H4 (cell line): ENCODE data around the gene SCO2. TPM values are rescaled to one million over a fixed set of nuclear protein-coding genes. Genes with fewer than 3 reads are reported as not detected.

Source experiments
- DNase-seq: peaks from one replicate; pipeline ENCODE4 v3.0.0-alpha.2; 2015; ENCODE audit warnings: low spot score
- total RNA-seq: library from RNA; depleted of rRNA; stranded (reverse); fragments of >200 nt; shearing (Covaris generic); gene quantifications from 2 replicates; pipeline ENCODE4 v1.2.3, GENCODE V29; 2014; rRNA removed

SCO2 gene
- total RNA-seq: 1.3 and 11.9 TPM in 2 replicates

- peak; percentile 94 for DNase-seq
Observed at GRCh38 chr22:50525104-50525857, at the start of gene SCO2. Gene SCO2, minus strand, starts transcription at chr22:50525598. Its CDS starts 1,187 bp downstream, at chr22:50524411.

DNA sequence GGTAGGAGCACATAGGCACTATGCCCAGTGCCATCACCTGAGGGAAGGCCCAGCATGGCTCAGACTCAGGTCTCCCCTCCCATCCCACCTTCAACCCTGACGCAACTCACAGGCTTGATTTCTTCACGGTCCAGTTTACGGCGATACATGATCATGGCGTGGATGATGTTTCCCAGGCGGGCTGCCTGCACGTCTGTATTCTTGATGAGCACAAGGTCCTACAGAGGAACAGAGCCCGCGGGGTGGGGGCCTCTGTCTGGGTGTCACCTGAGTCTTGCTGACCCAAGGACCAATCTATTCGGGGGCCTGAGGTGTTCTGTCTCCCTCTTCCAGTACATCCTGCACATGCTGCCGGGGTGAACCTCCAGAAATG is 49.0 kb upstream of the SCO2 start:
- DNase-seq: no peak

DNA sequence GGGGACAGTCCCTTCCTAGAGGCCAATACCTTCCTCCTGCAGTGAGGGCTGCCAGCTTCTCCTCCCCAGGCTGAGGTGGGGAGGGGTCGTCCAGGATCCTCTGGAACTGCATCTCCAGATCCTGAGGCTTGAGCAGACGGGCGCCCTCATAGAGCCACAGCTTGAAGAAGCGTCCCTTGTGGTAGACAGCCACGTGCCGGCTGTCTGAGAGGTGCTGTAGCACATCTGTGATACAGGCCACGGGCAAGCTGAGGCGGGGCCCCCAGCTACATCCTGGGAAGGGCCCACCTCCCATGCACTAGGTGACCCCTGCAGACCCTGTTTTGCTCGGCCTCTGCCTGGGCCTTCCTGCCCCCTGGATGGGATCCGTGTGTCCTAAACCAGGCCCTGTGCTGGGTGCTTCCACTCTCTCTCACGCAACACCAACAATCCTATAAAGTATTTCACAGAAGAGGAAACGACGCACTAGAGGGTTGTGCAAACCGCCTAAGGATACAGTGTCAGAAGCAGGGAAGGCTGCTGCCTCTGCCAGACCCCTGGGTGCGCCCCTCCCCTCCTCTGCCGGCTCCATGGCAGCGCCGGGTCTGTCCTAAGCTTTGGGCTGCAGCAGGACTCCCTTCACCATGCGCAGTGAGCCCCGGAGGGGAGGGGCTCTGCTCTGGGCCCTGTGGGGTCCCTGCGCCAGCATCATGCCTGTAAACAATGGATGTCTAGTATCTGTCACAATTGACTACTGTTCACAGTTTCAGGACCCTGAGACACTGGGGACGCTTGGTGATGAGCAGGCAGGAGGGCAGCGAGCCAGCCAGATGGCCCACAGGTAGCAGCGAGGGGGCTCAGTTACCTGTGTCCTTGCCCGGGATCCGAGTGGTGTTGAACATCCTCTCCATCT is 48.3 kb upstream of the SCO2 start:
- DNase-seq: no peak

- no peak for DNase-seq
Observed at GRCh38 chr22:50572965-50573364, 47.6 kb upstream of the SCO2 start.

DNA sequence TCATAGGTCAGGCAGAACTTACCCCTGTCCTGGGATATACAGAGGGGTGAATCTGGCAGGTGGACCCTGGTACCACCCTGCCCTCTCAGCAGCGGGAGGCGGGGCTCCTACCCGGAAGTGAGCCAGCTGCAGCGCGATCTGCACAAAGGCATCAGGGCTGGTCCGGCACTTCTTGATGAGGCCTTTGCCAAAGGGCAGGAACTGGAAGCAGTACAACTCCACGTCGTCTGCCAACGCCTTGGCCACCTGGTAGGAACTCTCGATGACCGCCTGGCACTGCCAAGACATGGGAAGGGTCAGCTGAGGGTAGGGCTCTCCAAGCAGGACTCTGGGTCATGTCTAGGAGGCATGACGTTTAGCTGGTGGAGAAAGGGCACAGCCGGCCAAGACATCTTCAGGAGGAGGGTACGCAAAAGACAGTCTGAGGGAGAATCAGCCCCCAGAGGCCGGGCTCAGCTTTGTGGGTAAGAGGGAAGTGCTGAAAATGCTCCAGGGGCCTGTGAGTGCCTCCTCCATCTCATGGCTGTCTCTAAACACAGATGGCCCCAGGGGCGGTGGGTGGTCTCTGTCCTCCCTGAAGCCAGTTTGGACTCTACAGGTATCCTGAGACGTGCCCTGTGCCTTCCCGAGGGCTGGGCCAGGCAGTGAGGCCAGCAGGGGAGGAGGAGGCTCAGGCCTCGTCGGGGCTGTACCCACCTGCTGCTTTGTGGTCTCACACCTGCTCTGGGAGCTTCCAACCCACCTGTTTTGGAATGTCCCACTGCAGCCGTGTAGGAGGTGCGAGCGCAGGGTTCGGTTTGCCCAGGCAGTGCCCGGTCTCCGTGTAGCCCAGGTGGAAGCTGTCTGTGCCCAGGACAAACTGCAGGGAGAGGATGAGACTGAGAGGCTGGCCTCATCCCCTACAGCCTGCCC is 46.1 kb upstream of the SCO2 start:
- DNase-seq: no peak

GRCh38 chr22:50570861-50571260 is 45.5 kb upstream of the SCO2 start:
- DNase-seq: no peak

- DNase-seq: no peak
Observed at GRCh38 chr22:50569896-50570535, 44.6 kb upstream of the SCO2 start.

GRCh38 chr22:50569041-50569459 is 43.7 kb upstream of the SCO2 start:
- no peak for DNase-seq

DNA sequence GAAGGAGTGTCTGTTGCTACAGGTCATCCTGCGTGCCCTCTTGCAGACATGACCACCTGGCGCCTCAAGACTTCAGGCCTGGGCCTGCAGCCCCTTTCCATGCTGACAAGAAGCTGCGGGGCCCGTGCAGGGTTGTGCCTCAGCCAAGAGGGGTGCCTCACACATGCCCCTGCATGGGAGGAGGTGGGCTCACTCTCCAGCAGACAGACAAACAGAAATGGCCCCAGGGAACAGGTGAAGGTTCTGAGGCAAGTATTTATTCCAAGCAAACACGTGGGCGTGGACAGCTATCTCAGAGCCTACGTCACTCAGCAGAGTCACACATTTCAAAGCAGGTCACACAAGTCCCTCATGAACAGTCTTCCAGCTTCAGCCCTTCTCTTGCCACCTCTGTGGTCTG is 43.2 kb upstream of the SCO2 start:
- DNase-seq: no peak

DNA sequence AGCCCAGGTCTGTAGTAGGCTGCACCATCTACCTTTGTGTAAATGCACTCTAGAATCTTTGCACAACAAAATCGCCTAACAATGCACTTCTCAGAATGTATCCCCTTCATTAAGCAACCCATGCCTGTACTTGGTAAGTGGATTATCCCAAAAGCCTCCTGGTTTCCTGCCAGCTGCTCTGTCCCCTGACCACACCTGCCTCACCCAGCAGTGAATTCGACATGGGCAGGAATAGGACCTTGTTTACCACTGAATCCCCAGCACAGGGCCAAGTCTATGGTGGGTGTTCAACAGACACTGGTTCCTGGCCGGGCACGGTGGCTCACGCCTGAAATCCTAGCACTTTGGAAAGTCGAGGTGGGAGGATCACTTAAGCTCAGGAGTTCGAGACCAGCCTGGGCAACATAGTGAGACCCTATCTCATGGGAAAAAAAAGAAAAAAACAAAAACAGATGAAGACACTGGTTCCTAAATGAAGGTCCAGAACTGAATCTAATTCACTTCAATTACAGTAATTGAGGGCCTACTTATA is 42.4 kb upstream of the SCO2 start:
- DNase-seq: no peak

DNA sequence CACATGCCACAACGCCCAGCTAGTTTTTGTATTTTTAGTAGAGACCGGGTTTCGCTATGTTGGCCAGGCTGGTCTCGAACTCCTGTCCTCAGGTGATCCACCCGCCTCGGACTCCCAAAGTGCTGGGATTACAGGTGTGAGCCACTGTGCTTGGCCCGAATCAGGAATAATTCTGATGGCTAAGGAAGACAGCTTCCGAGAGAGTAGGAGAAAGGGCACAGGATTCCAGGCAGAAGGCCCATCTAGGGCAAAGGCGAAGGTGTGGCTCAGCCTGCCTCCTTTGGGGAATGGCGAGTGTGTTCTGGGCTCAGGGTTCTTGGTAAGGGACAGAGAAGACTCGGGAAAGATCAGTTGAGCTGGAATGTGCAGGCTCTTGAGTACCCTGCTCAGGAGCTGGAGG is 38.9 kb upstream of the SCO2 start:
- no peak for DNase-seq

- DNase-seq: no peak
Observed at GRCh38 chr22:50563413-50564160, 38.2 kb upstream of the SCO2 start.

DNA sequence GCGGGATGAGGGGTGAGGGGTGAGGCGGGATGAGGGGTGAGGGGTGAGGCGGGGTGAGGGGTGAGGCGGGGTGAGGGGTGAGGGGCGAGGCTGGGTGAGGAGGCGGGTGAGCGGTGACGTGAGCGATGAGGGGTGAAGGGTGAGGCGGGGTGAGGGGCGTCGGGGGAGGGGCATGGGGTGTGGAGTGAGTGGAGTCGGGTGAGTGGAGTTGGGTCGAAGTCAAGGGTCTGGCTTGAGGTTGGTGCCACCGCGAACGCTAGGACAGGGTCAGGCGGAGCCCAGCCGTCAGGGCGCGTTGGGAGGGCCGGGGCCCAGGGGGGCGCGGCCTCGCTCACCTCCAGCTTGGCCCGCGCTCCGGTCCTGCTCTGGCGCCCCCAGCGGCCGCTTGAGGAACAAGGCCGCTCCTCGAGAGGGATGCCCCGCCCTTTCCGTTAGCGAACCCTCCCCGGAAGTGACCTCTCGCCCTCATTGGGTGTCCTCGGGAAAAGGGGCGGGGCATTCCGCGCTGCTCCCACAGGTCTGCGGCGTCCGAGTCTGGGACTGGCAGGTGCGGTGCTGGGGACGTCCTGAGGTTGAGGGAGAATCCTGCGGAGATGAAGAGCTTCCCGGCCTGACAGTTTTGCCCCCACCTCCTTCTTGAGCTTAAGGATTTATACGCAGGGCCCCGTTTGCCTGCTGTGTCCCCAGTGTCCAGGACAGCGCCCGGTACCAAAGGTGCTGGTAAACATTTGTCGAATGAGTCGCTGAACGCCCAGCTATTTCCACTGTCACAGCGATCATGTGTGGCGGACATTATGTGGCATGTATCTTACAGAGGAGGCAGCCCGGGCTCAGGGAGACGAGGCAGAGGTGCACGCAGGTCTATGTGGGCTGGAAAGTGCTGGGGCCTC is 37.4 kb upstream of the SCO2 start, which contains the start of gene SYCE3:
Gene SYCE3 (minus strand): TSS at position 397 of the 890 bp plus-strand sequence. CDS start 6,514 bp downstream, outside the sequence.
- peak; percentile 88 for DNase-seq

DNA sequence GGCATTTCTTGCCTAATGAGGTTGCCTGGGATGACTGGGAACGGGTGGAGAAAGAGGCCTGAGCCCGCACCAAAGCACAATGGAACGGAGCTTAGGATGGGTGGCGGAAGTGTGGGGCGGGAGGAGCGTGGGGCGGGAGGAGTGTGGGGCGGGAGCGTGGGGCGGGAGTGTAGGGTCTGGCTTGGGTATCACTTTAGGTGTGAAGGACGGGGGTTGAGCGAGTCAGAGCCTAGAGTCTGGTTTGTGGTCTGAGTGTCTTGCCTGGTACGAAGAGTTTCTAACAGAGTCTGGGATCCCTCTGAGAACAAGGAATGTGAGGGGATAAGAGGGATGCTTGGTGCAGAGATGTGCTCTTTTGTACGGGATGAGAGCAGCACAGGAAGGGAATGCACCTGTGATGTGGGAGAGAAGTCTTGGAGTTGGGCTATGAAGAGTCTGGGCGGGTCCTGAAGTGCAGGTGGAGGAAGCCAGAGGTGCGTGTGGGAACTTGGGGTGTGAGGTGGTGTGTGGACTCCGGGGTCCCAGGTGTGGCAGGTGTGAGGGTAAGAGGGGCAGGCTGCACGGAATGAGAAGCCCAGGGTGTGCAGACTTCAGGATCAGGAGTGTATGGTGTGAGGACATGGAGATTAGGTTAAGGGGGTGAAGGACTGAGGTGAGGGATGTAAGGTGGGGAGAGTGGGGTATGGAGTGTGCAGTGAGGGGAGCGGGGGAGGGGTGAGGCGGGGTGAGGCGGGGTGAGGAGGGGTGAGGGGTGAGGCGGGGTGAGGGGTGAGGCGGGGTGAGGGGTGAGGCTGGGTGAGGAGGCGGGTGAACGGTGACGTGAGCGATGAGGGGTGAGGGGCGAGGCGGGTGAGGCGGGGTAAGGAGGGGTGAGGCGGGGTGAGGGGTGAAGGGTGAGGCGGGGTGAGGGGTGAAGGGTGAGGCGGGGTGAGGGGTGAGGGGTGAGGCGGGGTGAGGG is 36.3 kb upstream of the SCO2 start:
- DNase-seq: no peak

GRCh38 chr22:50560034-50560433 is 34.6 kb upstream of the SCO2 start:
- no peak for DNase-seq

DNA sequence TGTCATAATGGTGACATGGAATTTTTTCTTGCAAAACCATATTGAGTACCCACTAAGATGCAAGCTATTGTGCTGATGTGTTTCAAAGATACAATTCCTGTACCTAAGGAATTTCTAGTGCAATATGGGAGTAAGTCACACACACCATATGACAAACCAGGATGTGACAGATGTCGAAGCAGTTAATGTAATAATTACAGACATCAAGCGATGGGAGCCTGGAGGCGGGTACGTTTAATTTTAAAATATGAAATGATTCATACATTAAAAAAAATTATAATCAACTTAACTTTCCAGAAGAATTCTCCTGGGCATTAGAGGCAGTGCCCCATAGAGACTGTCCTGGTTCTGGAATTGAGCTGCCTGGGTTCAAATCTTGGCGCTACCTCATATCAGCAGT is 31.3 kb upstream of the SCO2 start:
- DNase-seq: no peak

DNA sequence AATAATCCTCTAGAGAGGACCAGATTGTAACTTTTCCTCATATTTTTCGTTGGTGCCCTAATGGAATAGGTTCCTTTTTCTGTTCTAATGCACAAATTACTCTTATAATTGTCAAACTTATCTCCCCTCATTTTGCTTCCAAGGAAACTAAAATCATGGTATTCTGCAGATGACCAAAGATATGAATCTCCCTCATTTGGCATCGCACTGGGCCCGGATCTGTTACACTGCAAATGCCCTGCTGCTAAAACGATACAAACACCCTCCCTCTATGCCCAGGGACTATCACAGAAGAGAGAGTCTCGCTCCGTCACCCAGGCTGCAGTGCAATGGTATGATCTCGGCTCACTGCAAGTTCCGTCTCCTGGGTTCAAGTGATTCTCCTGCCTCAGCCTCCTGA is 27.9 kb upstream of the SCO2 start:
- DNase-seq: no peak

DNA sequence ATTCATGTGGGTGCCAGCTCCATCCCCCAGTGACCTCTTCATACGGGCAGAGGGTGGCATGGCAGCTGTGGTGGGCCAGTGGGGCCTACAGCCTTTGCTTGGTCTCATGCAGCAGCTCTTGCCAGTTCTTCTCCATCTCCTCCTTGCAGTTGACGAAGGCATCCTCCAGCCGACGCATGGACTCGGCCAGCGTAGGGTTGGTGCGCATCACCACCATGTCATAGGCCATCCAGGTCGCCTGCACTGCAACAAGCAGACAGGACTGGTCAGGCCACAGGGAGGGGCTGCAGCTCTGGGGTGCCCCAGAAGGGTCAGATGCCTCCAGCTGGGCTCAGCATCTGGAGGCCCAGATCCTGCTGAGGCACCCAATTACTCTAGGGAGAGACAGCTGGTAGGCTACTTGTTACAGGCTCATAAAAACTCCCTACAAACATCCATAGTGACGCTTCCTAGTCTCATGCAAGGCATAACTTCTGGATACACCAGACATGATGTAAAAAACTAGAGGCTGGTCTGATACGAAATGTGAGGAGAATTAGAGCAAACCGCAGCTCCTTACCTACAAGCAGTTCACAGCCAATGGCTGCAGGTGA is 25.9 kb upstream of the SCO2 start:
- no peak for DNase-seq
